ENCODE measurements around the gene NAP1L5. TPM values are rescaled to one million over a fixed set of nuclear protein-coding genes. Genes with fewer than 3 reads are reported as not detected.

The NAP1L5 gene
- total and polyA plus RNA-seq, 5 donors from 2014 or later = 1.8 to 9.0 (median 2.4) TPM

DNA sequence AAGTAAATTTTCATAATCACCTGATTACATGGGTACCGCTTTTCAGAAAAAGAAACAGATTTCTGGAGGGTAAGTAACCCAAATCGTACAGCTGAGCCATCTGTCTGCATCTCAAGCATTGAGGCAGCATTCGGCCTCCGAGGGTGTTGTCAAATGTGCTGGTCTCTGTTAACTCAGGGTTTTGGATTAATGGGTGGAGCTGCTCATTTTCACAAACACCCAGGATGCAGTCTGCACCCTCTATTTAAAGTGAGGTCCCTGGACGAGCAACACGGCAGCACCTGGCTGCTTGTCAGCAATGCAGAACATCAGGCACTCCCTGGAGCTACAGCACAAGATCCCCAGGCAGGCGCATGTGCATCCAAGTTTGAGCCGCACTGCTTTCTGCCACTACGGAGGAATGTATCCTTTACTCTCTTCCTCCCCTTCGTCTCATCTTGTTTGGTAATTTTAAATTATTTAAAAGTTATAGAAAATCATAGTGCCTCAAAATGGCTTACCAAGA is 24.7 kb upstream of the NAP1L5 start:
- no peak overlapping the region for H3K4me3 ChIP-seq (ENCODE audit: low read depth, low read length)
- H3K36me3 Mint-ChIP-seq = peaks cover 50% of the 10 kb centered on the region

DNA sequence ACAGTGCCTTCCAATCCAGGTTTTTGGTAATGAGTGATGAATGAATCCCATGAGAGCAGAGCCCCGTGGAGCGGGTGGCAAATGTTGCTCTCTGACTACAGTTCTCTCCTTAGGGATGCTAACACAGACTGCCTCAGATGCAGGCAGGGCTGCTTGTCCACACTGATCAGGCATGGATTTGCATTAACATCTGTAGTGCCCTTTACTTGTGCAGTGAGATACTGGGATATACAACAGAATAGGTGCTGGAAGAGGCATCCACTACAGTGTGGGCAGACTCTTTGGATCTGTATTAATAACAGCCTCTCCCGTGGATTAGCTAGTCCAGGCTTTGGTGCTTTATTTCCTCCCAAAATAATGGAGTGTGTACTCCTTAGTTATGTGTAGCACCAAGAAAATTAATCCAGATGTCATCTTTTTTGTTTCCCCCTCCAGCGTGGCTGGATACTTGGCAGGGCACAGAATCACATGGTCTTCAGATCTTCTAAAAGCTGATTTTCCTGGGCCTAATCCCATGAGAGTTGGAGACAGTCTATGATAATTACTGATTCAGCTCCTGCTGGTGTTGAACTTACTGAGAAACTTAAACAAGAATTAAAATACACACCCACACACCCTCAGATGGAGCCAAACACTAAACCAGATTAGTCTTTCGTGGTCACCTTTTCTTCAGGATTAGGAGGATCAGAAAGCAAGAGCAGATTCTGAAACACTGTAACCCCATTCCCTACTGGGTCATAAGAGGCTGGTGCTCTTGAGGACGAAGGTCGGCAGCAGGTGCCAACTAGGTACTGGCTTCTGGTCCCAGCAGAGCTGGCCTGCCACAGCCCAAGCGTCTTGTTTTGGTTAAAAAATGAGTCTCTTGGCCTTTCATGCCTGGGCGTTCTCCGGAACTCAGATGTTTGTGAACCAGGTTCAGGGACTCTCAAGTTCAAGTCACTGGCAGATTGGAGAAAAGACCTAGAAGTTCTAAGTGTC is 23.1 kb upstream of the NAP1L5 start:
- peaks cover 56% of the 10 kb centered on the region for H3K36me3 Mint-ChIP-seq
- peaks cover 2 to 20% (median 9%) of the 10 kb centered on the region in 7 donors for H3K9me3 Mint-ChIP-seq
- no peak for DNase-seq
- no peaks in the 10 kb centered on the region for H3K27me3 ChIP-seq (ENCODE audit: control insufficient read depth, insufficient read depth, low read length)
- H3K4me1 Mint-ChIP-seq = peaks cover 0 to 9% (median under 1%) of the 10 kb centered on the region in 4 donors
- H3K36me3 ChIP-seq (ENCODE audit: control insufficient read depth, insufficient read depth, low read length) = peaks cover 85% of the 10 kb centered on the region
- no peak overlapping the region for H3K27ac ChIP-seq (ENCODE audit: insufficient read depth, low read length, poor library complexity, severe bottlenecking)
- no peak overlapping the region for H3K4me3 ChIP-seq (ENCODE audit: low read depth, low read length)
- H3K27me3 Mint-ChIP-seq = no peaks in the 10 kb centered on the region
- H3K4me3 Mint-ChIP-seq = no peak overlapping the region
- no peak for ATAC-seq (ENCODE audit: low read depth in 2 of 2)
- no peaks in the 10 kb centered on the region for H3K4me1 ChIP-seq (ENCODE audit: control insufficient read depth, insufficient read depth, low read length, poor library complexity, severe bottlenecking)
- H3K27ac Mint-ChIP-seq = peak overlapping the region; percentile 23 to 56 (median 35)
- H3K9me3 ChIP-seq (ENCODE audit: control insufficient read depth in 2 of 2, low read length in 2 of 2) = peaks cover 11 to 14% of the 10 kb centered on the region in 2 experiments

More for the DNA sequence above, 24.7 kb upstream of the NAP1L5 start:
- Mint-ChIP-seq H3K4me3 (no peak overlapping the region), H3K27me3 (no peaks in the 10 kb centered on the region), H3K27ac (no peak overlapping the region), H3K9me3 (peaks cover 0 to 7% (median 2%) of the 10 kb centered on the region in 7 donors), H3K4me1 (no peaks in the 10 kb centered on the region)
- ATAC-seq (ENCODE audit: low read depth in 2 of 2) (no peak), DNase-seq (no peak)
- Histone ChIP-seq H3K9me3 (ENCODE audit: control insufficient read depth in 2 of 2, low read length in 2 of 2) (peaks cover 5% of the 10 kb centered on the region in 2 experiments), H3K36me3 (ENCODE audit: control insufficient read depth, insufficient read depth, low read length) (peaks cover 81% of the 10 kb centered on the region), H3K27ac (ENCODE audit: insufficient read depth, low read length, poor library complexity, severe bottlenecking) (no peak overlapping the region), H3K4me1 (ENCODE audit: control insufficient read depth, insufficient read depth, low read length, poor library complexity, severe bottlenecking) (no peaks in the 10 kb centered on the region), H3K27me3 (ENCODE audit: control insufficient read depth, insufficient read depth, low read length) (no peaks in the 10 kb centered on the region)

DNA sequence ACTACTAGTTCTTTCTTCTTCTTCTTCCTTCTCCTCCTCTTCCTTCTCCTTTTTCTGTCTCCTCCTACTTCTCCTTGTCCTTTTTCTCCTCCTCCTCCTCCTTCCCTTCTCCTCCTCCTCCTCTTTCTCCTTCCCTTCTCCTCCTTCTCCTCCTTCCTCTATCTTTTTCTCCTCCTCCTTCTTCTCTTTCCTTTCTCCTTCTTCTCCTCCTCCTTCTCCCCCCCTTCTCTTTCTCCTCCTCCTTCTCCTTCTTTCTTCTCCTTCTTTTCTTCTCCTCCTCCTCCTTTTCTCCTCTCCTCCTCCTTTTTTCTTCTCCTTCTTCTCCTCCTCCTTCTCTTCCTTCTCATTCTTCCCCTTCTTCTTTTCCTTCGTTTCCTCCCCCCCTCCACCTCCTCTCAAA is 21.8 kb upstream of the NAP1L5 start:
- H3K4me1 Mint-ChIP-seq = peaks cover 0 to 18% (median 2%) of the 10 kb centered on the region in 4 donors
- H3K27me3 Mint-ChIP-seq = no peaks in the 10 kb centered on the region
- Histone ChIP-seq H3K27ac (ENCODE audit: insufficient read depth, low read length, poor library complexity, severe bottlenecking) (no peak overlapping the region), H3K4me1 (ENCODE audit: control insufficient read depth, insufficient read depth, low read length, poor library complexity, severe bottlenecking) (no peaks in the 10 kb centered on the region), H3K9me3 (ENCODE audit: control insufficient read depth in 2 of 2, low read length in 2 of 2) (peaks cover 11 to 14% of the 10 kb centered on the region in 2 experiments), H3K27me3 (ENCODE audit: control insufficient read depth, insufficient read depth, low read length) (no peaks in the 10 kb centered on the region), H3K36me3 (ENCODE audit: control insufficient read depth, insufficient read depth, low read length) (peaks cover 77% of the 10 kb centered on the region), H3K4me3 (ENCODE audit: low read depth, low read length) (no peak overlapping the region)
- peaks cover 2 to 21% (median 9%) of the 10 kb centered on the region in 7 donors for H3K9me3 Mint-ChIP-seq
- peak overlapping the region in 1 of 3 donors; percentile 70 for H3K27ac Mint-ChIP-seq
- H3K36me3 Mint-ChIP-seq = peaks cover 64% of the 10 kb centered on the region
- ATAC-seq (ENCODE audit: low read depth in 2 of 2) = no peak
- H3K4me3 Mint-ChIP-seq = no peak overlapping the region
- DNase-seq = no peak

DNA sequence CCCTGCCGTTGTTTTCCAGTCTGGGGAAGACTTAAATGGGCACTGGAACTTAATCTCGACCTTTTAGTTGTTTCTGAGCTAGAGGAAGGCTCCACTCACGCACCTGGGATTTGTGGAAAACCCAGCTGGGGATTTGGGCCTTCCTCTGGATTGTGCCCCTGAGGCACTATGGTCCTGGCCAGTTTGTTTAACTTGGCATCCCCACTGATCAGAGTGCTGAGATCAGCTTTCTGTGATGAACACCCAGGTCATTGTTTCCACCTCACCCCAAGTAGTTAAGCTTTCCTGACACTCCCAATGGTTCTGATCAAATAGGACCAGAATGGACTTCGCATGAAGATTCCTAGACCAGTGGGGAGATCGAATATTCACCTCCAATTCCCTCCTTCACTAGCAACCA is 20.5 kb upstream of the NAP1L5 start:
- Histone ChIP-seq H3K27ac (ENCODE audit: insufficient read depth, low read length, poor library complexity, severe bottlenecking) (no peak overlapping the region), H3K9me3 (ENCODE audit: control insufficient read depth in 2 of 2, low read length in 2 of 2) (peaks cover 11 to 14% of the 10 kb centered on the region in 2 experiments), H3K27me3 (ENCODE audit: control insufficient read depth, insufficient read depth, low read length) (no peaks in the 10 kb centered on the region), H3K36me3 (ENCODE audit: control insufficient read depth, insufficient read depth, low read length) (peaks cover 67% of the 10 kb centered on the region), H3K4me1 (ENCODE audit: control insufficient read depth, insufficient read depth, low read length, poor library complexity, severe bottlenecking) (no peaks in the 10 kb centered on the region), H3K4me3 (ENCODE audit: low read depth, low read length) (no peak overlapping the region)
- ATAC-seq (ENCODE audit: low read depth in 2 of 2) (no peak), DNase-seq (no peak)
- Mint-ChIP-seq H3K27me3 (no peaks in the 10 kb centered on the region), H3K4me1 (peaks cover 0 to 28% (median 10%) of the 10 kb centered on the region in 4 donors), H3K9me3 (peaks cover 2 to 21% (median 9%) of the 10 kb centered on the region in 7 donors), H3K27ac (no peak overlapping the region), H3K4me3 (no peak overlapping the region), H3K36me3 (peaks cover 68% of the 10 kb centered on the region)

DNA sequence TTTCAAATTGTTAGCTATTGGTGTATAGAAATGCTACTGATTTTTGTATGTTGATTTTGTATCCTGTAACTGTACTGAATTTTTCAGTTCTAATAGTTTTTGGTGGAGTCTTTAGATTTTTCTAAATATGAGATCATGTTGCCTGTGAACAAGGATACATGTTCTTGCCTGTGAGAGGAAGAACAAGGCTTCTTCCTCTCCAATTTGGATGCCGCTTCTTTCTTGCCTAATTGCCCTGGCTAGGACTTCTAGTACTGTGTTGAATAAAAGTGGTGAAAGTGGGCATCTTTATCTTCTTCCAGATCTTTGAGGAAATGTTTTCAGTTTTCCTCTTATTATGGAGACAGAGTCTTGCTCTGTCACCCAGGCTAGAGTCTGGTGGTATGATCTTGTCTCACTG is 16.2 kb upstream of the NAP1L5 start:
- Mint-ChIP-seq H3K27ac (no peak overlapping the region), H3K4me1 (peaks cover 2 to 33% (median 13%) of the 10 kb centered on the region in 4 donors), H3K27me3 (no peaks in the 10 kb centered on the region), H3K36me3 (peaks cover 85% of the 10 kb centered on the region), H3K4me3 (no peak overlapping the region), H3K9me3 (peaks cover 3 to 26% (median 10%) of the 10 kb centered on the region in 7 donors)
- no peaks in the 10 kb centered on the region for H3K27me3 ChIP-seq (ENCODE audit: control insufficient read depth, insufficient read depth, low read length)
- ATAC-seq (ENCODE audit: low read depth in 2 of 2) (no peak), DNase-seq (no peak)
- no peak overlapping the region for H3K4me3 ChIP-seq (ENCODE audit: low read depth, low read length)
- H3K9me3 ChIP-seq (ENCODE audit: control insufficient read depth in 2 of 2, low read length in 2 of 2) = peaks cover 11 to 16% of the 10 kb centered on the region in 2 experiments
- H3K4me1 ChIP-seq (ENCODE audit: control insufficient read depth, insufficient read depth, low read length, poor library complexity, severe bottlenecking) = no peaks in the 10 kb centered on the region
- no peak overlapping the region for H3K27ac ChIP-seq (ENCODE audit: insufficient read depth, low read length, poor library complexity, severe bottlenecking)
- H3K36me3 ChIP-seq (ENCODE audit: control insufficient read depth, insufficient read depth, low read length) = peaks cover 72% of the 10 kb centered on the region

DNA sequence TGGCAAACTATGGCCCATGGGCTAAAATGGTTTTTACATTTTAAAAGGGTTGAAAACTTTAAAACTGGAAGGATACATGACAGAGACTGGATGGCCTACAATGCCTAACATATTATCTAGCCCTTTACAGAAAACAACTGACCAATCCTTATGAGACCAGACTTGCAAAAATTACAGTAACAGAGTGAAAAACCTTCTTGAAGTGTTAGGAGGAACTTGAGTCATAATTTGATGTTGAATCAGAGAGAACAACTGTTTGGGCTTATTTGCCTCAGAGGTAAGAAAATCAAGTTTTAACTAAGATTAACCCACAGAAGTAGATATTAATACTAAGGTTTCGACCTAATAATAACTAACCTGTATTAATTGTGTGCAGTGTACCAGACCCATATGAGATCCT is 12.4 kb upstream of the NAP1L5 start:
- Mint-ChIP-seq H3K36me3 (peaks cover 83% of the 10 kb centered on the region), H3K27me3 (no peaks in the 10 kb centered on the region), H3K27ac (no peak overlapping the region), H3K4me3 (no peak overlapping the region), H3K4me1 (peaks cover 3 to 21% (median 15%) of the 10 kb centered on the region in 4 donors), H3K9me3 (peaks cover 0 to 6% (median 1%) of the 10 kb centered on the region in 7 donors)
- Histone ChIP-seq H3K9me3 (ENCODE audit: control insufficient read depth in 2 of 2, low read length in 2 of 2) (peaks cover 0 to 2% of the 10 kb centered on the region in 2 experiments), H3K36me3 (ENCODE audit: control insufficient read depth, insufficient read depth, low read length) (peaks cover 72% of the 10 kb centered on the region), H3K4me3 (ENCODE audit: low read depth, low read length) (no peak overlapping the region), H3K27ac (ENCODE audit: insufficient read depth, low read length, poor library complexity, severe bottlenecking) (no peak overlapping the region), H3K27me3 (ENCODE audit: control insufficient read depth, insufficient read depth, low read length) (no peaks in the 10 kb centered on the region), H3K4me1 (ENCODE audit: control insufficient read depth, insufficient read depth, low read length, poor library complexity, severe bottlenecking) (no peaks in the 10 kb centered on the region)
- ATAC-seq (ENCODE audit: low read depth in 2 of 2) (no peak), DNase-seq (no peak)

DNA sequence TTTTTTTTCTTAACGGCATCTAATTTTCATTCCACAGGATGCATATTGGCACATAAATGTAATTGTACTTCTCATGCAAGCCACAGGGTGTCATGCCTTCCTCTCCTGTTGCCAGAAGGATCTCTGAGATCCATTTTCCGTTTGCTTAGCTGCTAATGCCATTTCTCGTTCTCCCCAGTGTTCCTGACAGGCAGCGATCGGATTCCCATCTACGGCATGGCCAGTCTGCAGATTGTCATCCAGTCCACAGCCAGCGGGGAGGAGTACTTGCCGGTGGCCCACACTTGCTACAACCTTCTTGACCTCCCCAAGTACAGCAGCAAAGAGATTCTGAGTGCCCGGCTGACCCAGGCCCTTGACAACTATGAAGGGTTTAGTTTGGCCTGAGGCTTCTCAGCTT is 8.9 kb upstream of the NAP1L5 start:
- DNase-seq = no peak
- H3K36me3 Mint-ChIP-seq = peaks cover 80% of the 10 kb centered on the region
- no peak for ATAC-seq (ENCODE audit: low read depth in 2 of 2)

More for the DNA sequence above, 8.9 kb upstream of the NAP1L5 start:
- Histone ChIP-seq H3K36me3 (ENCODE audit: control insufficient read depth, insufficient read depth, low read length) (peaks cover 79% of the 10 kb centered on the region), H3K27me3 (ENCODE audit: control insufficient read depth, insufficient read depth, low read length) (no peaks in the 10 kb centered on the region), H3K4me1 (ENCODE audit: control insufficient read depth, insufficient read depth, low read length, poor library complexity, severe bottlenecking) (no peaks in the 10 kb centered on the region), H3K9me3 (ENCODE audit: control insufficient read depth in 2 of 2, low read length in 2 of 2) (no peaks in the 10 kb centered on the region), H3K27ac (ENCODE audit: insufficient read depth, low read length, poor library complexity, severe bottlenecking) (no peak overlapping the region), H3K4me3 (ENCODE audit: low read depth, low read length) (no peak overlapping the region)
- H3K27ac Mint-ChIP-seq = peak overlapping the region in 2 of 3 donors; percentile 8 to 50
- peaks cover 0 to 1% (median 0%) of the 10 kb centered on the region in 7 donors for H3K9me3 Mint-ChIP-seq
- H3K4me3 Mint-ChIP-seq = no peak overlapping the region
- H3K27me3 Mint-ChIP-seq = no peaks in the 10 kb centered on the region
- H3K4me1 Mint-ChIP-seq = peaks cover 0 to 6% (median 4%) of the 10 kb centered on the region in 4 donors

Data from CD4-positive, CD25-positive, alpha-beta regulatory T cell (primary cell).